GM11168 (cell line): ENCODE results near the gene HSD17B12.
"Not testable (repeated sequence)": the region's sequence is repeated elsewhere in the genome, so short reads cannot be mapped to it uniquely, and the experiment has no call there.

ENCODE experiments used
- in situ Hi-C: fragments of 300-500 bp; cut with MboI; formaldehyde crosslinking; loops from one replicate; pipeline ENCODE4 v1.12.0; 2022; ENCODE audit warnings: low sequenced_read_pairs; ENCODE audit not compliant: unreplicated experiment

Gene HSD17B12

DNA sequence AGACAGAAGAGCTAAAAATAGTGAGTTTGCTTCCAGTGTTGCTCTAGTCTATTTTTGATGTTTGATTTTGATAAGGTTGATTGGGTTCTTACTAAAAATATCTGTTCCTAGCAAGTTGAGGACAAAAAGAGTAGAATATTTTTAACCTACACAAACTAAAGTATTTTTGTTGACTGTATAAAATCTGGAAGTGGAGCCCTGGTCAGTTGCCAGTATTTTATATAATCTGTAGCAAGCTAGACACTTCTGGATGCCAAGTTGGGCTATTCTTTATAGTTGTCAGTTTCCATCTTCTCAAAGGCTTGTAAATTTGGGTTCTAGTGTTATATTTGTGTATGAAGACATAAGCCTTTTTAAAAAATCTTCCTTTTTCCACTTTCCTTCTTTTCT is 56.7 kb downstream of the HSD17B12 start:
- in situ Hi-C loops, result no loop called here

DNA sequence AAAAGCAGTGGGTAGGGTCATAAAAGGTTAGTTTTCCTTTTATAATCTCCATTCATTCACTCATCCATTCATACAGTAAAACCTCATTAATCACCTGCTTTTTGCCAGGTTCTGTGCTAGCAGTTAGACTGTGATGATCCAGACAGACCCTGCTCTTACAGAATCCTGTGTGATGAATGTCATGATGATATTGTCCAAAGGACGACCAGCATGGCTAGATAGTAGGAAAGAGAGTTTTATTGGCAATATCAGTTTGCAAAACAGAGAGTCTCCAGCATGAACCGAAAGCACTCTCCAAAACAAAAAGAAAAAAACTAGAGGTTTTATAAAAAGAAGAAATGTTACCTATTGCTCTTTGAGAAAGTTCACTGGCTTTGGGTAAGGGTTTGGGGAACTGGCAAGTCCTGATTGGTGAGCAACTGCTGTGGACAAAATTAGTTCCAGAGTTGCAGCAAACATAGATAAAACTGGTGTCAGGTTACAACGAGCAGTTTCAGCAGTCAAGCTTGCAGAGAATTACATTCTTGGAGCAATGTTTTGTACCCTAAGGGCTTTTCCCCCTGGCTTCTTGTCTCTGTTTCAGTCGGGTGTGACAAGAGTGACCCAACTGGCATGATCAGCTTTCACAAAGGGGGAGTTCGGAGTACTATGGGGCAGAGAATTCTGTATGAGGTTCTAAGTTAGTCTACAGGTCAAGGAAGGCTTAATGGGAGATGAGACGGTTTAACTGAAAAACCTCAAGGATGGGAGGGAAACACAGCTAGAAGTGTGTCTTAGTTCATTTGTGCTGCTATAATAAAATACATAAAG is 58.3 kb downstream of the HSD17B12 start:
- in situ Hi-C loops, result no loop called here

DNA sequence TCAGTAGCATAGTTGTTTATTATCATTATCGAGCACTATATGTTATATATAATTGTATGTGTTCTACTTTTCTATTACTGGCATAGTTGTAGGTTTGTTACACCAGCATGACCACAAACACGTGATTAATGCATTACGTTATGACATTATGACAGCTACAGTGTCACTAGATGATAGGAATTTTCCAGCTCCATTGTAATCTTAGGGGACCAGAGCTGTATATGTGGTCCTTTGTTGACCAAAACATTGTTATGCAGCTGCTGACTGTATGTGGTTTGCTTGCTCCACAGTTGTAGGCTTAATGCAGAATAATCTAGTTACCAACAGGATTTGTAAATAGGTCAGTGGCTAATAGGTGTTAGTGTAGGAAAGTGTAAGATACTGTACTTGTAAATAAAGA is 66.1 kb downstream of the HSD17B12 start:
- in situ Hi-C loops, result no loop called here

DNA sequence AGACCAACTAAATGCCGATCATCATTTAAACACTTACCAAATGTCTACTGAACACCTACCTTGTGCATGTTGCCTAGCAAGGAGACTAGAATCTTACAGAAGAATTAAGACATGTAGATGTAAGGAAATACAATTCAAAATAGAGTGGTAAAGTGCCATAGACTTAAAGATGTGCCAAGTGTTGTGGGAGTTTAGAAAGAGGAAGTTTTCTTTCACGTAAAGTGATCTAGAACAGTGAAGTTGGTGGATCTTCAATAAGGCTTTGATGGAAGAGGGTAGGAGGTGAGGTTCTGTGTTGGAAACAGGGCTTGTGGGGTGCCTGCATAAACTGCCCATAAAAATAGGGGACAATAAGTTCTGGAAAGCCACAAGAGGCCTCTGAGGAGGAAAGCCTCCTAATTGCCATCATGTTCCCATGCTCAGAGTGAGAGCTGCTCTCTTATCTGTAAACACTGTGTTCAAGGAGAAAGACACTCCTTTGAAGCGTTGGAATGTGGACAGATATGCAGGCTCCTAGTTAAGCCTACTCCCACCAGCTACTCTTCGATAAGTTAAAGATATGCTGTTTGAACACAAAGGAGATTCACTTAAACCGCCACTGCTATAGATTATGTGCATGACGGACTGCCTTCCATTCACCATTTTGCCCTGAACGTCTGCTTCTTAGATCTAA is 66.7 kb downstream of the HSD17B12 start:
- in situ Hi-C loops, result no loop called here

DNA sequence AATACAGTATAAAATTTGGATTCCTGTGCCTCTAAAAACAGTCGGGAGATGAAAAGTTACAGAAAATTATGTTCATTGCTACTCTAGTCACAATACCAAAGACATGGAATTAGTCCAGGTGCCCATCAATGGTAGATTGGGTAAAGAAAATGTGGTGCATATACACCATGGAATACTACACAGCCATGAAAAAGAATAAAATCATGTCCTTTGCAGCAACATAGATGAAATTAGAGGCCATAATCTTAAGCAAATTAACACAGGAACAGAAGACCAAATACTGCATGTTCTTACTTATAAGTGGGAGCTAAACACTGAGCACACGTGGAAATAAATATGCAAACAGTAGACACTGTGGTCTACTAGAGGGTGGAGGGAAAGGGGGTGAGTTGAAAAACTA is 67.6 kb downstream of the HSD17B12 start:
- in situ Hi-C loops, result no loop called here

DNA sequence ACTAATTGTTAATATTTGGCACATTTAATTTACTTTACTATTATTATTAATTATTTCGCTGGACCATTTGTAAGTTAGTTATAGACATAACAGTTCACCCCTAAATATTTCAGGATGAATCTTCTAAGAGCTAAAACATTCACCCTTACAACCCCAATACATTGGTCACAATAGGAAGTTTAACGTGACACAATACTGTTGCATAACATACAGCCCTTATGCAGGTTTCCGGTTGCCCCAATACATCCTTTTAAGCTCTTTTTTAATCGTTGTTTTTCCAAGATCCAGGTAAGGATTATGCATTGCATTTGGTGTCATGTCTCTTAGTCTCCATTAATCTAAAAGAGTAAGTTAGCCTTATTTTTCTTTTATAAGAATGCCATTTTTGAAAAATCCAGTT is 71.2 kb downstream of the HSD17B12 start:
- in situ Hi-C loops, result no loop called here

DNA sequence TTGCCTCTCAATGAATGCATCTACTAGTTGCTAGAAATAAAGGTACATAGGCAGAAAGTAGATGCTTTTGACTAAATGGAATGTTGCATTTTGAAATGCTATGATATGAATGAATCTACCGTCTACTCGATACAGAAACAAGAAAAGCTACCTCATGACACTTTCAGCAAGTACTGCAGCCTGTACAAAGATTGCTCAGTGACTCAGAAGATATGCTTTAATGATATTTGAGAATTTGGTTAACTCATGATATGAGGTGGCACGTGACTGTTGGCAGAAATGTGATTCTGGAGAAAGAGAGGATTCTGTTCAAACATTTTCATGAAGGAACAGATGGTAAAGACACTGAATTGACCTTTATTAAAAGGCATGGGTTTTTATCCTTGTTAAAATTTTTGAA is 76.0 kb downstream of the HSD17B12 start:
- in situ Hi-C loops, result no loop called here

DNA sequence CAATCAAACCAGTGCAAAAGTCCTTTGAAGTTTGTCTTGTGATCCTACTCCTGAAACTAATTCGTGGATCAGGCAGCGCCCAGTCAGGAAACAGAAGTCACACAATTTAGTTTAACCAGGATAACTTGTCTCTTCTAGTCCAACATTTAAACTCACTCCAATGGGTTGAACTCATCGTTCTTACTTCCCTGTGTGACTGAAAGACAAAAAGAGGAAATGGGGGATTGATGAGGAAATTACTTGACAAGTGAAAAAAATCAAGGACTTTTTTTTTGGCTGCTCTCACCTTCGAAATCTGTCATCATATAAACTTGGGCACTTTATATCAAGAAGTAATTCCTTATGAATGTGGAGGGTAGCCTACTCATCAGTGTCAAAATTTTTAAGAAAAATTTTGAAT is 78.4 kb downstream of the HSD17B12 start:
- in situ Hi-C loops, result no loop called here

DNA sequence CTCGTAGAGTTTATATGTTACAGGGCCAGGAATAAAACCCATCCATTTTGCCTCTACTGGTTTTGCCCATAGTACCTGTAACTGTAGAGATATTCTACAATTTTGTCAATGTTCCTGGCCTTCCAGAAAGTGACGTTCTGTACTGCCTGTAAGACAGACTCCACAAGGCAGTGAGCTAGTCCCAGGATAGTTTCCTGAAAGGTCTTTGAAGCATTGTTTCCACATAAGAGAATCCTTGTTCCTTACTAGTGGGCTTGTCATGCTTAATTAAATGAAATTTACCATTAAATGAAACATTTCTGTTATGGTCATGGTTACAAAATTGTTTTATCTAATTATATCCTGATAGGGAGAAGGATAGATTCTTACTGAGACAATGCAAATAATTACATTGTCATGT is 80.4 kb downstream of the HSD17B12 start:
- in situ Hi-C loops, result no loop called here

DNA sequence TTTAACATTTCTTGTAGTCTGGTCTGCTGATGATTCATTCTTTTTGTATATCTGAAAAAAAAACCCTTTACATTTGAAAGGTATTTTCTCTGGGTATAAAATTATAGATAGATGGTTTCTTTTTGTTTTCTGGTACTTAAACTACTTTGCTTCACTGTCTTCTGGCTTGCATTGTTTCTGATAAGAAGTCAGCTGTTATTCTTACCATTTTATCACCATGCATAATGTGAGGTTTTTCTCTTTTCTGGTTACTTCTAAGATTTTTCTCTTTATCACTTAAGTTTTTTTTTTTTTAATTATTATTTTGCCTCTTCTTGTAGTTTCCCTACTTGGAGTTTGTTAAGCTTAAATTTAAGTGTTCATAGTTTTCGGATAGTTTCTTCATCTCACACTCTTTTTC is 84.7 kb downstream of the HSD17B12 start:
- in situ Hi-C loops, result no loop called here

DNA sequence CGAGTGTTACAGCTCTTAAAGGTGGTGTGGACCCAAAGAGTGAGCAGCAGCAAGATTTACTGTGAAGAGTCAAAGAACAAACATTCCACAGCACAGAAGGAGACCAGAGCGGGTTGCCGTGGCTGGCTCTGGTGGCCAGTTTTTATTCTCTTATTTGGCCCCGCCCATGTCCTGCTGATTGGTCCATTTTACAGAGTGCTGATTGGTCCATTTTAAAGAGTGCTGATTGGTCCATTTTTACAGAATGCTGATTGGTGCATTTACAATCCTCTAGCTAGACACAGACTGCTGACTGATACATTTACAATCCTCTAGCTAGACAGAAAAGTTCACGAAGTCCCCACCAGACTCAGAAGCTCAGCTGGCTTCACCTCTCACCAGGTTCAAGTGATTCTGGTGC is 88.1 kb downstream of the HSD17B12 start:
- in situ Hi-C loops, result not testable (repeated sequence)

DNA sequence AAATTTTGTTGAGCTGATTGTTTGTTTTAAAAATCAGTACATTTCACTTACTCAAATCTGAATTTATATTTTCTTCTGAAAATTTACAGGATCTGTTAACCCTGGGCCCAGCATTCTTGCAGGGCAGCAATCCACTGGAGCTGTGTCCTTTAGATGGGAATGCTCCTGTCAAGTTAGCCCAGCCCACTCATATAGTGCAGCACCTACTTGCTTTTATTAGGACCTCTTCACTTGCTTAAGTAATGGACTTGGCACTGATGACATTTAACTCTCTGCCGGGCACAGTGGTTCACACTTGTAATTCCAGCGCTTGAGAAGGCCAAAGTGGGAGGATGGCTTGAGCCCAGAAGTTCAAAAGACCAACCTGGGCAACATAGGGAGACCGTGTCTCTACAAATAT is 89.6 kb downstream of the HSD17B12 start:
- in situ Hi-C loops, result no loop called here

DNA sequence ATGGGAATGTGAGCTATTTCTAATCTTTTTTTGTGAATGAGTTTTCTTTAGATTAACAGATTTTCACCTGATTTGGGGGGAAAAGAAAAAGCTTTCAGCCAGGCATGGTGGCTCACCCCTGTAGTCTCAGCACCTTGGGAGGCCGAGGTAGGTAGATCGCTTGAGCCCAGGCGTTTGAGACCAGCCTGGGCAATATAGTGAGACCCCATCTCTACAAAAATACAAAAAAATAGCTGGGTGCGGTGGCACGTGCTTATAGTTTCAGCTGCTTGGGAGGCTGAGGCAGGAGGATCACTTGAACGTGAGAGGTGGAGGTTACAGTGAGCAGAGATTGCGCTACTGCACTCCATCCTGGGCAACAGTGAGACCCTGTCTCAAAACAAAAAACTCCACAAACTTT is 92.2 kb downstream of the HSD17B12 start:
- in situ Hi-C loops, result no loop called here

DNA sequence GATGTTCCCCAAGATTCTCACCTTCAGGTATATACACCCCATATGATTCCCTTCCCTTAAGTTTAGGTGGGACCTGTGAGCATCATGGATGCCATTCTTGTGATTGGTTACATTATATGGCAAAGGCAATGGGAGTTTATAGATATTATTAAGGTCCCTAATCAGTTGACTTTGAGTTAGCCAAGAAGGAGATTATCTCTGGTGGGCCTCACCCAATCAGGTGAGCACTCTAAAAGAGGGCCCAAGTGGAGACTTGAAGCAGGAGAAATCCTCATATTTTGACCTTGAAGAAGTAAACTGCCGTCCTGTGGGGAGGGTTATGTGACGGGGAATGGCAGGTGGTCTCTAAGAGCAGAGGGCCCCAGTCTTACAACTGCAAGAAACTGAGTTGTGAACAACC is 94.2 kb downstream of the HSD17B12 start:
- in situ Hi-C loops, result no loop called here

DNA sequence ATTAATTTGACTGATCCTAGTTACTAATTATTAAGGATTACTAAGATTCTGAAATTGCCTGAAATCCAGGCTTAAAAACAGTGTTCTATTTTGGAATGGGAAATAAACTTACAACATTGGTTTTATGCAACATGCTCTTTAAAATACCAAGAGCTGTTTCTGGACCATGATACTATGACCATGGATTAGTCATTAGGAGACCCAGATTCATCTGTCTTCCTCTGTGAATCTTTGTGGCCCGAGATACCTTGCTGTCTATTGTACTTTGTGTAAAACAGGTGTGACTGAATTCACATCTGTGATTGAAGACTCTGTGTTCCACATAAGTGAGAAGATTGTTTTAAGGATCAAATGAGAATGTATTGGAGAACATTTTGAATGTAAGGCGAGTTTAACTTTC is 98.8 kb downstream of the HSD17B12 start:
- in situ Hi-C loops, result no loop called here

DNA sequence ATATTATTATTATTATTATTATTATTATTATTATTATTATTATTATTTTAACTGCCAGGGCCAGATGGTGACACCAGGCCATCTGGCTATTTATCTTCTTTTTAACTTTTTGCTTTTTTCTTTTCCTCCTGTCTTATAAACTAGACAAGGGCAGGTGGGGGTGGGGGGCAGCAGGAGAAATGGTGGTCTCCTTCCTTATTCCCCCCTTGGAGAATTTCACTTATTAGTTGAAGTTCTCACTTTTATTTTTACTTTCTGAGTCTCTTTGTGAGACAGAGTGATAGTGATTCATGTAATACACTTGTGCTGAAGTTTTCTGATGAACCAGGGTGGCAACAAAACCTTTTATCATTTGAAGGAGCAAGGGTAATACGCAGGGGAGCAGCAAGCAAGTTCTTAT is 103.8 kb downstream of the HSD17B12 start:
- in situ Hi-C loops, result no loop called here

DNA sequence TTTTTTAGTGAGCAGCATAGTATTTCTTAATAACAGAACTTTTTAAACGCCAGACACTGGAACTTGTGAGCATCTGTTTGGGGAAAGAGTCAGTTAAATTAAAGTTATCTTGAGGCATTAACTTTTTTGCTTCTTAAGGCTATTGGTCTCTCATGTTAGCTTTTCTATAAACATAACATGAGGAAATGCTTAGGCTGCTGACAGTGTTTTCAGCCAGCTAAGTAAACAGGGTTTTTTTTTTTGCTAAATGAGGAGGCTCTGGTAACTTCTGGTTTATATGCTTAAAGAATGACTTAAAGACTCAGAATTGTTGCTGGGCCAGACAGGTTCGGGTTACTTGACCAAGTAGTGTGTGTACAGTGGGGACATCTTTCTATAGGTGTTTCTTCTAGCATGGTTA is 104.3 kb downstream of the HSD17B12 start:
- in situ Hi-C loops, result no loop called here

DNA sequence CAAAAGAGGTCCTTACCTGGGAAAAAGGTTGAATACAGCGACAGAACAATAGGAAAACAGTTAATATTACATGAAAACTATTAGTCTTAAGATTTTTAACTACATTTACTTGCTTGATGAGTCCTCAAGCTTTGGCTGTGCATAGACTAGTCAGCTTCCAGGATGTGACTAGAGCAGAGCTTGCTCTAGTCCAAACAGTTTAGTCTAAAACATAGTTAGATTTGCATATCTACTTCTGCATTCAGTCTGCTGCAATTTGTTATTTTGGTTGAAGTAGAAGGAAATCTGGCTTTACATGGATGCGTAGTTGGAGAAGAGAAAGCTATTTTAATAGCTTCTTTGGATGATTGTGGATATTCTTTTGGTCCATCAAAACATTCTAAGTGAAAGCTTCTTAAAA is 104.8 kb downstream of the HSD17B12 start:
- in situ Hi-C loops, result no loop called here

DNA sequence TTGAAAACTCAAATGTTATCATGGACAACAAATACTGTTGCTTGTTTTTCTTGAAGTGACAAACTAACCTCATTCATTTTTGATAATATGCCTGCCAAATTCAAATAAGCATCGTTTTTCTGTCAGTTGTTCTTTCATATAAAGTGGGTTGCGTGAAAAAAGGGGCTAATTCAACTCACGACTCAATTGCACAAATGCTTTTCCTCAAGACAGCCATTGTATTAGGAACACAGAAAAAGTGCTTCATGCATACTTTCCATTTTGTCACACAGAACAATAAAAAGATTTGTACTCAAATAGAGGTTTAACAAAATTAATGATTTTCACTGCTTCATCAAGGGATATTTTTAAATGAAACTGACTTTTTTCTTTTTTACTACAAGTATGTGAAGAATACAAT is 105.5 kb downstream of the HSD17B12 start:
- in situ Hi-C loops, result no loop called here

DNA sequence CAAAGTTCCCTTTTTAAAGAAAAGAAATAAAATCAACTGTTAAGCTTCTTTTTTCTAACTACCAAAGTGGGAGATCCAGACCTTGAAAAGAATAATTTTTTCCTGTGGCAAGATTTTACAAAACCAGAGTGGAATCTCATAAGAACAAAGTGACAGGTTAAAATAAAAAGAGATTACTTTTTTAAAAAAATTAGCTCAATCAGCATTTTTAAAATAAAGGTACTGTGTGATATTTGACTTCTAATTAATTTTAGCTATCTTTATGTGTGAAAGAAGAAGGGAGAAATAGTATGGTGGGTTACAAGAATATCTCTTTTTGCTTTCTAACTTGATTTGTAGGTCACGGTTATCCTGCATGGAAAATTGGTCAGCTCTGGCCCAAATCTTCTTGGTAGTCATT is 107.3 kb downstream of the HSD17B12 start:
- in situ Hi-C loops, result no loop called here

DNA sequence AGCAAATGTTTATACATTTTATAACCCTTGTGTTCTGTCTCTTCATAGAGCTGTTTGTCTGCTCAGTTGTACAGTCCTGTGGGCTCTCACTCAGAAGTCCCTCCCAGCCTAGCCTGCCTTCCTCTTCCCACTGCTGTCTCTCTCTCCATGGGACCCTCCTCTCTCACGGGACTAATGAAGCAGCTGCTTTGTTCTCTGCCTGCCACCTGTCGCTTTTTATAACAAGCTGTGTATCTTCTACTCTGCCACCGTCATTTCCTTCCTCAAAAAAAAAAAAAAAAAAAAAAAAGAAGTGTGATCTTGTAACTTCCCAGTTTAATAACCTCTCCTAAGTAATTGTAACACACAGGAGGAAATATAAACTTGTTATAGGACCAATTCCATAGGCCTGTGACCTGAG is 107.9 kb downstream of the HSD17B12 start:
- in situ Hi-C loops, result no loop called here
